Neuronal stem cell (in vitro differentiated cells): ENCODE data around the gene ABHD1.

Experiments used
- DNase-seq: peaks from one replicate; pipeline ENCODE4 v3.0.0-alpha.2; 2013; ENCODE audit warnings: low spot score
- H2AFZ ChIP-seq: one replicate; pipeline ENCODE4 v1.6.1; 2013; ENCODE audit warnings: mild to moderate bottlenecking, low read length, inconsistent platforms
- H2AK5ac ChIP-seq: 2 replicates; pipeline ENCODE4 v1.6.1; 2013; ENCODE audit warnings: low read depth, mild to moderate bottlenecking, inconsistent platforms, low read length, moderate library complexity, mixed read lengths
- H2BK120ac ChIP-seq: 2 replicates; pipeline ENCODE4 v1.6.1; 2013; ENCODE audit warnings: low read depth, mild to moderate bottlenecking, inconsistent platforms, low read length, moderate library complexity, mixed read lengths
- H2BK12ac ChIP-seq: one replicate; pipeline ENCODE4 v1.6.1; 2013; ENCODE audit warnings: low read length, inconsistent platforms
- H2BK15ac ChIP-seq: 2 replicates; pipeline ENCODE4 v1.6.1; 2013; ENCODE audit warnings: mild to moderate bottlenecking, low read length, inconsistent platforms, mixed read lengths
- H2BK5ac ChIP-seq: one replicate; pipeline ENCODE4 v1.6.1; 2013; ENCODE audit warnings: inconsistent platforms, mild to moderate bottlenecking, low read length, moderate library complexity
- H3K14ac ChIP-seq: one replicate; pipeline ENCODE4 v1.6.1; 2013; ENCODE audit warnings: low read length, inconsistent platforms
- H3K18ac ChIP-seq: 2 replicates; pipeline ENCODE4 v1.6.1; 2013; ENCODE audit warnings: low read length, inconsistent platforms
- H3K23ac ChIP-seq: 2 replicates; pipeline ENCODE4 v1.6.1; 2013; ENCODE audit warnings: low read depth, mild to moderate bottlenecking, mixed read lengths, low read length, inconsistent platforms; ENCODE audit not compliant: poor library complexity
- H3K27ac ChIP-seq: replicated peaks from 3 replicates; pipeline ENCODE4 v1.5.1; 2013; ENCODE audit warnings: low read length, inconsistent platforms
- H3K27me3 ChIP-seq, 3 experiments: 2 replicates each; pipeline ENCODE4 v1.6.1; 2013; ENCODE audit warnings: low read length in 3 of 3, mild to moderate bottlenecking in 2 of 3, inconsistent platforms in 1 of 3, low read depth in 1 of 3, mixed read lengths in 1 of 3, moderate library complexity in 1 of 3; ENCODE audit not compliant: control insufficient read depth in 3 of 3, insufficient read depth in 3 of 3
- H3K36me3 ChIP-seq, 2 donors: replicated peaks in 1 of 2; 2 replicates each; pipeline ENCODE4 v1.6.1; 2013; ENCODE audit warnings: low read length in 2 of 2; ENCODE audit not compliant: control insufficient read depth in 2 of 2, insufficient read depth in 2 of 2
- H3K4ac ChIP-seq: 2 replicates; pipeline ENCODE4 v1.6.1; 2013; ENCODE audit warnings: inconsistent platforms, mild to moderate bottlenecking, low read length, moderate library complexity
- H3K4me1 ChIP-seq, 2 donors: 1 replicate in 1 of 2; 2 replicates in 1 of 2; pipeline ENCODE4 v1.6.1; 2013; ENCODE audit warnings: low read length in 2 of 2, low read depth in 1 of 2; ENCODE audit not compliant: control insufficient read depth in 2 of 2, insufficient read depth in 1 of 2
- H3K4me2 ChIP-seq: one replicate; pipeline ENCODE4 v1.6.1; 2013; ENCODE audit warnings: mild to moderate bottlenecking, low read length, inconsistent platforms; ENCODE audit not compliant: insufficient read depth, poor library complexity, severe bottlenecking
- H3K4me3 ChIP-seq, 2 donors: 2 replicates each; pipeline ENCODE4 v1.5.1; 2013; ENCODE audit warnings: low read length in 2 of 2, mild to moderate bottlenecking in 2 of 2, inconsistent platforms in 1 of 2, moderate library complexity in 1 of 2
- H3K79me1 ChIP-seq: one replicate; pipeline ENCODE4 v1.6.1; 2013; ENCODE audit warnings: low read depth, mild to moderate bottlenecking, inconsistent platforms, low read length, moderate library complexity
- H3K9ac ChIP-seq: one replicate; pipeline ENCODE4 v1.6.1; 2013; ENCODE audit warnings: mild to moderate bottlenecking, low read depth, low read length, inconsistent platforms; ENCODE audit not compliant: poor library complexity
- H3K9me3 ChIP-seq, 2 donors: replicated peaks in 1 of 2; 2 replicates each; pipeline versions ENCODE3 to v1.6.1; 2013; ENCODE audit warnings: low read length in 2 of 2, mild to moderate bottlenecking in 2 of 2, inconsistent platforms in 1 of 2, low read depth in 1 of 2, mixed read lengths in 1 of 2, moderate library complexity in 1 of 2; ENCODE audit not compliant: control insufficient read depth in 2 of 2, insufficient read depth in 1 of 2
- H4K8ac ChIP-seq: one replicate; pipeline ENCODE4 v1.6.1; 2013; ENCODE audit warnings: low read depth, mild to moderate bottlenecking, inconsistent platforms, low read length, moderate library complexity
- H4K91ac ChIP-seq: one replicate; pipeline ENCODE4 v1.6.1; 2013; ENCODE audit warnings: low read length, low read depth, mild to moderate bottlenecking, inconsistent platforms; ENCODE audit not compliant: poor library complexity
- WGBS, 2 donors: extraction: QIAGEN DNeasy Blood & Tissue Kit; methylation state at CpG; one replicate each; pipeline ENCODE4 v1.1.7; 2013; ENCODE audit warnings: missing lambda C conversion rate in 2 of 2, mixed read lengths in 1 of 2; ENCODE audit not compliant: insufficient read length in 2 of 2, insufficient replicate concordance in 1 of 2; ENCODE audit errors: extremely low coverage in 2 of 2; 5-methylcytosine and 5-hydroxymethylcytosine counted together

ABHD1 gene

GRCh38 chr2:27094353-27094984 is 29.1 kb upstream of the ABHD1 start:
- Histone ChIP-seq H3K14ac (no peak overlapping the region), H2BK120ac (no peak overlapping the region), H4K8ac (no peak overlapping the region), H2BK5ac (no peak overlapping the region), H3K18ac (no peak overlapping the region), H3K4ac (no peak overlapping the region), H3K4me2 (no peak overlapping the region), H3K79me1 (no peaks in the 10 kb centered on the region), H3K9ac (no peak overlapping the region), H2BK15ac (no peak overlapping the region), H2AFZ (no peak overlapping the region), H3K27ac (no peak overlapping the region), H3K4me1 (peaks cover 0 to 1% of the 10 kb centered on the region in 2 donors), H2AK5ac (peak overlapping the region; percentile 41), H2BK12ac (no peak overlapping the region), H3K36me3 (no peaks in the 10 kb centered on the region), H3K4me3 (no peak overlapping the region), H3K9me3 (no peaks in the 10 kb centered on the region), H3K27me3 (no peaks in the 10 kb centered on the region), H4K91ac (no peak overlapping the region), H3K23ac (peak overlapping the region; percentile 47)
- no CpG with 5 or more reads among the region's 24 CpGs for WGBS, 2 donors
- no peak for DNase-seq

- peaks cover 0 to 1% of the 10 kb centered on the region in 2 donors for H3K36me3 ChIP-seq
- H3K79me1 ChIP-seq = no peaks in the 10 kb centered on the region
- H3K9me3 ChIP-seq = no peaks in the 10 kb centered on the region
- H3K27me3 ChIP-seq = no peaks in the 10 kb centered on the region
- H2AK5ac ChIP-seq = no peak overlapping the region
- H3K9ac ChIP-seq = no peak overlapping the region
- H2BK5ac ChIP-seq = no peak overlapping the region
- H3K4ac ChIP-seq = no peak overlapping the region
- H3K27ac ChIP-seq = no peak overlapping the region
- H2BK120ac ChIP-seq = no peak overlapping the region
- H2BK12ac ChIP-seq = no peak overlapping the region
- no peak overlapping the region for H4K91ac ChIP-seq
- H3K4me3 ChIP-seq = peak overlapping the region in 1 of 2 donors; percentile 5
- no peak overlapping the region for H3K14ac ChIP-seq
- no peak overlapping the region for H2BK15ac ChIP-seq
- WGBS, 2 donors = no CpG with 5 or more reads among the region's 2 CpGs
- H2AFZ ChIP-seq = peak overlapping the region; percentile 94
- H4K8ac ChIP-seq = peak overlapping the region; percentile 75
- no peak for DNase-seq
- no peak overlapping the region for H3K4me2 ChIP-seq
- H3K18ac ChIP-seq = no peak overlapping the region
- no peak overlapping the region for H3K23ac ChIP-seq
- peaks cover 0 to 4% of the 10 kb centered on the region in 2 donors for H3K4me1 ChIP-seq
These were observed 28.2 kb upstream of the ABHD1 start for GRCh38 chr2:27095427-27095744.

- Histone ChIP-seq H3K4me1 (peaks cover 0 to 4% of the 10 kb centered on the region in 2 donors), H2BK5ac (no peak overlapping the region), H3K79me1 (no peaks in the 10 kb centered on the region), H3K18ac (peak overlapping the region; percentile 39), H3K27me3 (no peaks in the 10 kb centered on the region), H3K4me3 (peak overlapping the region; percentile 5 to 32), H2AK5ac (peak overlapping the region; percentile 49), H3K14ac (no peak overlapping the region), H3K36me3 (peaks cover 0 to 1% of the 10 kb centered on the region in 2 donors), H3K23ac (no peak overlapping the region), H2AFZ (peak overlapping the region; percentile 94), H3K4me2 (peak overlapping the region; percentile 59), H3K9me3 (no peaks in the 10 kb centered on the region), H3K27ac (no peak overlapping the region), H2BK12ac (no peak overlapping the region), H3K4ac (no peak overlapping the region), H4K8ac (peak overlapping the region; percentile 75), H2BK120ac (no peak overlapping the region), H2BK15ac (no peak overlapping the region), H4K91ac (no peak overlapping the region), H3K9ac (no peak overlapping the region)
- no CpG with 5 or more reads among the region's 18 CpGs for WGBS, 2 donors
- no peak for DNase-seq
These were observed 27.6 kb upstream of the ABHD1 start for GRCh38 chr2:27095745-27096651.

- Histone ChIP-seq H3K9ac (no peak overlapping the region), H2AK5ac (no peak overlapping the region), H3K36me3 (peaks cover 0 to 1% of the 10 kb centered on the region in 2 donors), H3K79me1 (no peaks in the 10 kb centered on the region), H4K91ac (no peak overlapping the region), H2AFZ (peak overlapping the region; percentile 94), H4K8ac (no peak overlapping the region), H2BK120ac (no peak overlapping the region), H3K27ac (no peak overlapping the region), H2BK15ac (no peak overlapping the region), H3K4me1 (peaks cover 0 to 4% of the 10 kb centered on the region in 2 donors), H3K9me3 (no peaks in the 10 kb centered on the region), H3K4me3 (no peak overlapping the region), H3K14ac (no peak overlapping the region), H2BK12ac (no peak overlapping the region), H2BK5ac (no peak overlapping the region), H3K4me2 (no peak overlapping the region), H3K27me3 (no peaks in the 10 kb centered on the region), H3K4ac (no peak overlapping the region), H3K18ac (peak overlapping the region; percentile 57), H3K23ac (no peak overlapping the region)
- WGBS, 2 donors = no CpG with 5 or more reads among the region's 3 CpGs
- DNase-seq = no peak
These were observed 26.8 kb upstream of the ABHD1 start for GRCh38 chr2:27096748-27097297.
